Uterus (tissue), 2 donors: ENCODE data around the gene KRT75.

Source experiments
- CTCF ChIP-seq, 4 experiments: fragments of 200-600 bp in 2 of 4; fragments of 450-650 bp in 2 of 4; sonication (generic) in 2 of 4; IDR thresholded peaks; one replicate each; pipeline ENCODE4 v1.5.1; 2016 to 2019; ENCODE audit warnings: antibody characterized with exemption in 4 of 4, mild to moderate bottlenecking in 2 of 4, moderate library complexity in 1 of 4
- POLR2A ChIP-seq, 2 donors: fragments of 450-650 bp; IDR thresholded peaks; one replicate each; pipeline ENCODE4 v1.6.1; 2016; ENCODE audit warnings: antibody characterized with exemption in 2 of 2, mild to moderate bottlenecking in 1 of 2, moderate library complexity in 1 of 2

GRCh38 chr12:52454411-52455201, 20.4 kb upstream of the KRT75 start:
- TF ChIP-seq CTCF (IDR thresholded peaks at IDR 0.05) = no peak
- TF ChIP-seq POLR2A (IDR thresholded peaks at IDR 0.05) = no peak
